ENCODE data around the gene MORN1. TPM values are rescaled to one million over a fixed set of nuclear protein-coding genes. Genes with fewer than 3 reads are reported as not detected.

MORN1 gene
- total and polyA plus RNA-seq, 2 experiments from 2014 or later, result 4.5 to 9.4 TPM

DNA sequence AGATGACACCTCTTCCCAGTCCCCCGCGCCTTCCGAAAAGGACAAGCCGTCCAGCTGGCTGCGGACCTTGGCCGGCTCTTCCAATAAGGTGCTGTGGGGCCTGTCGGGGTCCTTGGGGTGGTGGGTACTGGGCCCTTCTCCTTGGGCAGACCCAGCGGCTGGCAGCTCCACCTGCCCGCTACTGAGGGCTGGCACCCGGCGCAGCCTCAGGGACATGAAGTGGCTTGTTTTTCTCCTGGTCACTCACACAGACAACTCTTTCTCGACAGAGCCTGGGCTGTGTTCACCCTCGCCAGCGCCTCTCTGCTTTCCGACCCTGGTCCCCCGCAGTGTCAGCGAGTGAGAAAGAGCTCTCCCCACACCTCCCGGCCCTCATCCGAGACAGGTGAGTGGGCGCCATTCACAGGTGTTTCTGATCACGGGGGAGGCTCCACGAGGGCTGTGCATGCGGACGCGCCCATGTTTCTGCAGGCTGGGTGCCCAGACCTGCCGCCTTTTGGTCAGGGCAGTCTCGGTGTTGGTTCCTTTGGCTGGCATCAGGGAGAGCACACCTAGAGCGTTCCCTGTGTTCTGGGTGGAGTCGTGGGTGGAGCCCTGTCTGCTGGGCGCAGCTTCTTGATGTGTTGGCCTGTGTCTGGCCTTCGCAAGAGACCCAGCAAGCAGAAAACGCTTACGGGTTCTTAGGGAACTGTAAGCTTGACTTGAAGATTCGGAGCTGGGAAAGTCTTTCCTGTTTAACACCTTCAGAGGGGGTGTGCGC, 88.2 kb downstream of the MORN1 start:
- Histone ChIP-seq H3K27ac (no peak overlapping the region), H3K4me1 (ENCODE audit: insufficient read depth) (peaks cover 14% of the 10 kb centered on the region), H3K4me3 (no peak overlapping the region), H3K79me2 (peaks cover 51% of the 10 kb centered on the region), H3K9me3 (ENCODE audit: low read depth) (no peaks in the 10 kb centered on the region), H3K36me3 (replicated peaks; ENCODE audit: insufficient read depth, low read depth) (no peaks in the 10 kb centered on the region), H3K4me2 (no peak overlapping the region), H4K20me1 (ENCODE audit: insufficient read depth, poor library complexity, severe bottlenecking) (peaks cover 43% of the 10 kb centered on the region), H2AFZ (no peak overlapping the region), H3K9me2 (replicated peaks; ENCODE audit: insufficient read depth) (no peaks in the 10 kb centered on the region), H3K27me3 (no peaks in the 10 kb centered on the region)
- TF ChIP-seq, protein P1, sequence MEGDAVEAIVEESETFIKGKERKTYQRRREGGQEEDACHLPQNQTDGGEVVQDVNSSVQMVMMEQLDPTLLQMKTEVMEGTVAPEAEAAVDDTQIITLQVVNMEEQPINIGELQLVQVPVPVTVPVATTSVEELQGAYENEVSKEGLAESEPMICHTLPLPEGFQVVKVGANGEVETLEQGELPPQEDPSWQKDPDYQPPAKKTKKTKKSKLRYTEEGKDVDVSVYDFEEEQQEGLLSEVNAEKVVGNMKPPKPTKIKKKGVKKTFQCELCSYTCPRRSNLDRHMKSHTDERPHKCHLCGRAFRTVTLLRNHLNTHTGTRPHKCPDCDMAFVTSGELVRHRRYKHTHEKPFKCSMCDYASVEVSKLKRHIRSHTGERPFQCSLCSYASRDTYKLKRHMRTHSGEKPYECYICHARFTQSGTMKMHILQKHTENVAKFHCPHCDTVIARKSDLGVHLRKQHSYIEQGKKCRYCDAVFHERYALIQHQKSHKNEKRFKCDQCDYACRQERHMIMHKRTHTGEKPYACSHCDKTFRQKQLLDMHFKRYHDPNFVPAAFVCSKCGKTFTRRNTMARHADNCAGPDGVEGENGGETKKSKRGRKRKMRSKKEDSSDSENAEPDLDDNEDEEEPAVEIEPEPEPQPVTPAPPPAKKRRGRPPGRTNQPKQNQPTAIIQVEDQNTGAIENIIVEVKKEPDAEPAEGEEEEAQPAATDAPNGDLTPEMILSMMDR (IDR thresholded peaks at IDR 0.05; ENCODE audit: poor library complexity), result no peak
- TF ChIP-seq EZH2phosphoT487 (IDR thresholded peaks at IDR 0.05; ENCODE audit: low read depth, severe bottlenecking, unreplicated experiment) (no peak), EZH2 (IDR thresholded peaks at IDR 0.05; ENCODE audit: borderline replicate concordance) (no peak)
- DNase-seq (ENCODE audit: low spot score), result no peak
- 95% methylated on average over 34 of the region's 35 CpGs for WGBS (ENCODE audit: low lambda C conversion rate, missing lambda C conversion rate)

DNA sequence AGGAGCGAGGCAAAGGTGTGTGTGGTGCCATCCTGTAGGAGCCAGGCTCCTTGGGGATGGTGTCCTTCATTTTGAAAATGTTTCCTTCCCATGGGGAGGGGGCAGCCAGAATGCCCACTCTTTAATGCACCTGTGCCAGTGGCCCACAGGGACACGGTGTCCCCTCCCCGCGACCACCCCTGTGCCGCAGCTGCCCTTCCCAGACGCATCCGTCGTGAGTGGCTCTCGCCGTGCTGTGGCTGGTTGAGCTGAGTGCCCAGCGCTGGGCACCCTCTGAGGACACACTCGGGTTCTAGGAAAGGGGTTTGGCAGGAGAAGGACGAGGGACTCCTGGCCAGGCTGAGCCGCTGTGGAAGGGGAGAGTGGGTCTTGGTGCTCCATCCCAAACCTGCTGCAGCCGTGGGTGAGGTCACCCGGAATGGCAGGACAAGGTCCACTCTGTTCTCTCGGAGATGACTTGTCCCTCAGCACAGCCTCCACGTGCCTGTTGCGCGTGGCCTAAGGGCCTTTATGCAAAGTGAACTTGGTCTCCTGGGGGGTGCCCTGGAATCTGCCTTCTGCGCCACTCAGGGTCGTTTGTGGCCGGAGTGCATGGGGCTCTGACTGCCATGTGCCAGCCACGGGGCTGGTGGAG, 88.9 kb downstream of the MORN1 start:
- peaks cover 14% of the 10 kb centered on the region for H3K4me1 ChIP-seq (ENCODE audit: insufficient read depth)
- no peaks in the 10 kb centered on the region for H3K27me3 ChIP-seq
- H3K79me2 ChIP-seq, result peaks cover 59% of the 10 kb centered on the region
- DNase-seq (ENCODE audit: low spot score), result no peak
- WGBS (ENCODE audit: low lambda C conversion rate, missing lambda C conversion rate), result 92% methylated on average over 24 of the region's 24 CpGs
- no peak overlapping the region for H3K4me2 ChIP-seq
- H4K20me1 ChIP-seq (ENCODE audit: insufficient read depth, poor library complexity, severe bottlenecking), result peaks cover 51% of the 10 kb centered on the region
- H2AFZ ChIP-seq, result no peak overlapping the region
- no peaks in the 10 kb centered on the region for H3K36me3 ChIP-seq (replicated peaks; ENCODE audit: insufficient read depth, low read depth)
- no peak for TF ChIP-seq EZH2 (IDR thresholded peaks at IDR 0.05; ENCODE audit: borderline replicate concordance)
- TF ChIP-seq EZH2phosphoT487 (IDR thresholded peaks at IDR 0.05; ENCODE audit: low read depth, severe bottlenecking, unreplicated experiment), result no peak
- TF ChIP-seq, protein P1 (IDR thresholded peaks at IDR 0.05; ENCODE audit: poor library complexity), result no peak
- no peaks in the 10 kb centered on the region for H3K9me2 ChIP-seq (replicated peaks; ENCODE audit: insufficient read depth)
- no peaks in the 10 kb centered on the region for H3K9me3 ChIP-seq (ENCODE audit: low read depth)
- no peak overlapping the region for H3K27ac ChIP-seq
- no peak overlapping the region for H3K4me3 ChIP-seq

DNA sequence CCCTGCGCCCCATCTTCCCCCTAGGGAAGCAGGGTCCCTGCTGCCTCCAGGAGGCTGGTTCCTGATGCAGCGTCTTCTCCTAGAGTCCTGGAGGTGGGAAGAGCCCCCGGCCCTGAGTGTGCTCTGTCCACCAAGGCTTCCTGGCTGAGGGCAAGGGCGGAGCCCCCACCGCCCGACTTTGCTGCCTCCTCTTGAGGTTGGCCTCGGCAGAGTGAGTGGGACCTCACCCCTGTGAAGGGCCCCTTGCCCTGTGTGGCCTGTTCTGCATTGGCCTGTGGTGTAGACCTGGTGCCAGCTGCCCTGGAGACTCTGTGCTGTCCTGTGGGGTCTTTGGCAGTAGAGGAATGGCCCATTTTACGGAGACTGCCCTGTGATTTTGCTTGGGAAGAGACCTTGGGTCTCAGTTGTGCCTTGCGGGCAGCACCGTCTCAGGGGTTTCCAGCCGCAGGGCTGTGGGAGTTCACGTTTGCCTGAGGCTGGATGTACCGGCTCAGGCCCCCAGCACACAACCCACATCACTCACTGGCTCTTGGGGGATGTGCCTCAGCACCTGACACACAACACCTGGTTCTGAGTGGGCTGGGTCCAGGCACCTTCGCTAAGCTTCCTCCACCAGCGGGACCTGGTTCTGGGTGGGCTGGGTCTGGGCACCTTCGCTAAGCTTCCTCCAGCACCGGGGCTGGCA, 89.6 kb downstream of the MORN1 start:
- no peak overlapping the region for H2AFZ ChIP-seq
- no peaks in the 10 kb centered on the region for H3K27me3 ChIP-seq
- WGBS (ENCODE audit: low lambda C conversion rate, missing lambda C conversion rate), result 93% methylated on average over 17 of the region's 17 CpGs
- no peaks in the 10 kb centered on the region for H3K9me2 ChIP-seq (replicated peaks; ENCODE audit: insufficient read depth)
- H4K20me1 ChIP-seq (ENCODE audit: insufficient read depth, poor library complexity, severe bottlenecking), result peaks cover 58% of the 10 kb centered on the region
- no peak overlapping the region for H3K4me2 ChIP-seq
- no peaks in the 10 kb centered on the region for H3K9me3 ChIP-seq (ENCODE audit: low read depth)
- no peaks in the 10 kb centered on the region for H3K36me3 ChIP-seq (replicated peaks; ENCODE audit: insufficient read depth, low read depth)
- H3K4me1 ChIP-seq (ENCODE audit: insufficient read depth), result peaks cover 14% of the 10 kb centered on the region
- H3K79me2 ChIP-seq, result peaks cover 66% of the 10 kb centered on the region
- peak overlapping the region; percentile 16 for H3K27ac ChIP-seq
- H3K4me3 ChIP-seq, result no peak overlapping the region
- DNase-seq (ENCODE audit: low spot score), result no peak
- TF ChIP-seq EZH2phosphoT487 (IDR thresholded peaks at IDR 0.05; ENCODE audit: low read depth, severe bottlenecking, unreplicated experiment), result no peak
- TF ChIP-seq EZH2 (IDR thresholded peaks at IDR 0.05; ENCODE audit: borderline replicate concordance), result no peak
- TF ChIP-seq, protein P1 (IDR thresholded peaks at IDR 0.05; ENCODE audit: poor library complexity), result no peak

Data from hepatocyte (in vitro differentiated cells).